D721Med (cell line): ENCODE data around the gene MAP4K4.

Experiments used
- DNase-seq: peaks from one replicate; pipeline ENCODE4 v3.0.0; 2011; ENCODE audit warnings: low spot score; ENCODE audit not compliant: insufficient read length
- FAIRE-seq: peaks from 2 replicates; lab custom pipeline; 2011; peaks lifted over from hg19 to GRCh38; lab: Jason Lieb, UNC
- TF ChIP-seq, protein P1 (sequence below): IDR thresholded peaks from 2 replicates; pipeline ENCODE4 v1.5.1; 2012; ENCODE audit warnings: mild to moderate bottlenecking, control low read depth; ENCODE audit not compliant: insufficient read depth; ENCODE audit errors: missing control alignments

MAP4K4 gene

DNA sequence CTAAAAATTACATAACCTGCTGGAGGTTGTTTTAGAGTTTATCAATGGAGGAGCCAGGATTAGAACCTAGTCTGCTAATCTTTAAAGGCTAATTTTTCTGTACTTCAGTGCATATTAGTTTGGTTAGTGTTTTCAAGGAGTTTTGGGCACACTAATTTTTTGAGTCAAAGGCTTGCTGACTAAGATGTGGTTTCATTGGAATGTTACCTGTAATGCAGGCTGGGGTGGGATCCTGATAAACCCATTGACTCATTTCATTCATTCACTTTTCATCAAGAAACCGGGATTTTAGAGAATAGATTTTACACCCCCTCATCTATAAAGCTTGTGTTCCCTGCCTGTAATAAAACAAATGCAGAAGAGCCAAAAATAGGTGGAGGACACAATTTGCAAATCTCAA lies 202.4 kb downstream of the MAP4K4 start:
- TF ChIP-seq, protein P1, sequence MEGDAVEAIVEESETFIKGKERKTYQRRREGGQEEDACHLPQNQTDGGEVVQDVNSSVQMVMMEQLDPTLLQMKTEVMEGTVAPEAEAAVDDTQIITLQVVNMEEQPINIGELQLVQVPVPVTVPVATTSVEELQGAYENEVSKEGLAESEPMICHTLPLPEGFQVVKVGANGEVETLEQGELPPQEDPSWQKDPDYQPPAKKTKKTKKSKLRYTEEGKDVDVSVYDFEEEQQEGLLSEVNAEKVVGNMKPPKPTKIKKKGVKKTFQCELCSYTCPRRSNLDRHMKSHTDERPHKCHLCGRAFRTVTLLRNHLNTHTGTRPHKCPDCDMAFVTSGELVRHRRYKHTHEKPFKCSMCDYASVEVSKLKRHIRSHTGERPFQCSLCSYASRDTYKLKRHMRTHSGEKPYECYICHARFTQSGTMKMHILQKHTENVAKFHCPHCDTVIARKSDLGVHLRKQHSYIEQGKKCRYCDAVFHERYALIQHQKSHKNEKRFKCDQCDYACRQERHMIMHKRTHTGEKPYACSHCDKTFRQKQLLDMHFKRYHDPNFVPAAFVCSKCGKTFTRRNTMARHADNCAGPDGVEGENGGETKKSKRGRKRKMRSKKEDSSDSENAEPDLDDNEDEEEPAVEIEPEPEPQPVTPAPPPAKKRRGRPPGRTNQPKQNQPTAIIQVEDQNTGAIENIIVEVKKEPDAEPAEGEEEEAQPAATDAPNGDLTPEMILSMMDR: no peak
- DNase-seq (no peak), FAIRE-seq (no peak)

DNA sequence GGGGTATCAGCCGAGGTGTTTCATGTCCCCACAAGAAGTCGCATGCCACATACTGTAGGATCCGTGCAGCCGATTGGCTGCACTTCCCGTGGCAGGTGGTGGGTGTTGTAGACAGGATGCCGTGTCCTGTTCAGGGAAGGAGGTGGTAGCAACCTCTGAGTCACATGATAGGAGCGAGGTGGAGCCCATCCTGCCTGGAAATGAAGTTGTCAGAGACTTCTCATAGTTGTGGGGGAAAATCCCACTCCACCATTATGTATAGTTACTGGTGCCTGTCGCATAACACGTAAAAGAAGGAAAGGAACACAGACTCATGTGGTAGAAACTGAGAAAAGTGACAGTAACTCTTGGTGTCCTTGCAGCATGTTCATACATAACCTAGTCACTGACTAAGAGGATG lies 202.9 kb downstream of the MAP4K4 start:
- FAIRE-seq: no peak
- TF ChIP-seq, protein P1: no peak
- no peak for DNase-seq

GRCh38 chr2:101901241-101901640 lies 203.7 kb downstream of the MAP4K4 start:
- TF ChIP-seq, protein P1: no peak
- no peak for FAIRE-seq
- no peak for DNase-seq

DNA sequence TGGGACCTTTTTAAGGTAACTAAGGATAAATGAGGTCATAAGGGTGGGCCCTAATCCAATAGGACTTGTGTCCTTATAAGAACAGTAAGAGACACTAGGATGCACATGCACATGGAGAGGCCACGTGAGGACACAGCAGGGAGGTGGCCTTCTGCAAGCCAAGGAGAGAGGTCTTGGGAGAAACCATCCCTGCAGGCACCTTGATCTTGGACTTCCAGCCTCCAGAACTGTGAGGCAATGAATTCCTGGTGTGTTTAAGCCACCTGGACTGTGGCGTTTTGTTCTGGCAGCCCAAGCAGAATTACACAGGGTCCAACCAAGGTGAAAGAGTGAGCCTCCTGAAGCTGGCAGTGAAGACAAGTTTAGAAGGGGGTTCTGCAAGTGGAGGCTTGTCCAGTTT lies 204.7 kb downstream of the MAP4K4 start:
- no peak for FAIRE-seq
- TF ChIP-seq, protein P1: no peak

GRCh38 chr2:101904916-101905315 lies 207.4 kb downstream of the MAP4K4 start:
- FAIRE-seq (no peak), DNase-seq (no peak)
- TF ChIP-seq, protein P1: no peak

More for the DNA sequence above, 204.7 kb downstream of the MAP4K4 start:
- no peak for DNase-seq

- TF ChIP-seq, protein P1: no peak
- no peak for FAIRE-seq
- DNase-seq: no peak
These were observed 208.3 kb downstream of the MAP4K4 start for GRCh38 chr2:101905746-101906336.

DNA sequence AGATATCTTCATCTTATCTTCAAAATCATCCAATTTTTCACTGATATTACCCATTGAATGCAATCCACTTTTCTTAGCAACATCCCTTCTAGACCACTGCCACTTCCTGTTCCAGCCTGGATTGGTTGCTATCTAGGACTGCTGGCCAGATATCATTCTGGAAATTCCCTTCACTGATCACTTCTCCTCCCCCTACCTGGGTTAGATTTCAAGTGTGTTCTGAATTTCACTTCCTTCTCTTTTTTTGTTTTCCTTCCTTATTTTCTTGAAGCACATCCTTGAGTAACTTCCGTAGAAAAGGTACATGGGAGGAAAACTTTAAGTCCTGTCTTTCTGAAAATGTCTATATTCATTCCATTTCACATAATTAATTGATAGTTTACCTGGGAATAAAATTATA lies 212.3 kb downstream of the MAP4K4 start:
- TF ChIP-seq, protein P1: no peak
- no peak for FAIRE-seq
- no peak for DNase-seq
